ENCODE results near the gene ARL2.

Gene ARL2

DNA sequence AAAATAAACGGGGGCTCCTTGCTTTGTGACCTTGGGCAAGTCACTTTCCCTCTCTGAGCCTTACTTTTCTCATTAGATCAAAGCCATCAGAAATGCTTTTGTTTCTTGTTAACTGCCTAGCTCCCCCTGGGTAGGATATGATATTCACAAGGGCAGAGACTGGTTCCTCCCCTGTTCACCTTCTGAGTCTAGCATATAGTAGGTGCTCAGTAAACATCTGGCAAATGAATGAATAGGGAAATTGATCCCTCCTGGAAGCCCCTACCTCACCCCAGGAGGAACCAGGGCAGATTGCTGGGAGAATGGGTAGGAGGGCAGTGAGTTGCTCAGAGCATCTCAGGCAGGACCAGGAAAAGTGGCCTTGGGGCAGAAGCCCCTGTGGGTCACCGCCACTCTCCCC lies 20.5 kb downstream of the ARL2 start:
- Histone ChIP-seq H3K9me3 (ENCODE audit: severe bottlenecking) (no peaks in the 10 kb centered on the region), H3K36me3 (peaks cover 40% of the 10 kb centered on the region), H3K27ac (no peak overlapping the region), H3K4me3 (ENCODE audit: low read depth, low read length) (no peak overlapping the region), H3K27me3 (ENCODE audit: insufficient read depth, low read depth, severe bottlenecking) (no peaks in the 10 kb centered on the region)
- no peak for DNase-seq
- TF ChIP-seq, protein P1, sequence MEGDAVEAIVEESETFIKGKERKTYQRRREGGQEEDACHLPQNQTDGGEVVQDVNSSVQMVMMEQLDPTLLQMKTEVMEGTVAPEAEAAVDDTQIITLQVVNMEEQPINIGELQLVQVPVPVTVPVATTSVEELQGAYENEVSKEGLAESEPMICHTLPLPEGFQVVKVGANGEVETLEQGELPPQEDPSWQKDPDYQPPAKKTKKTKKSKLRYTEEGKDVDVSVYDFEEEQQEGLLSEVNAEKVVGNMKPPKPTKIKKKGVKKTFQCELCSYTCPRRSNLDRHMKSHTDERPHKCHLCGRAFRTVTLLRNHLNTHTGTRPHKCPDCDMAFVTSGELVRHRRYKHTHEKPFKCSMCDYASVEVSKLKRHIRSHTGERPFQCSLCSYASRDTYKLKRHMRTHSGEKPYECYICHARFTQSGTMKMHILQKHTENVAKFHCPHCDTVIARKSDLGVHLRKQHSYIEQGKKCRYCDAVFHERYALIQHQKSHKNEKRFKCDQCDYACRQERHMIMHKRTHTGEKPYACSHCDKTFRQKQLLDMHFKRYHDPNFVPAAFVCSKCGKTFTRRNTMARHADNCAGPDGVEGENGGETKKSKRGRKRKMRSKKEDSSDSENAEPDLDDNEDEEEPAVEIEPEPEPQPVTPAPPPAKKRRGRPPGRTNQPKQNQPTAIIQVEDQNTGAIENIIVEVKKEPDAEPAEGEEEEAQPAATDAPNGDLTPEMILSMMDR (IDR thresholded peaks at IDR 0.05; ENCODE audit: low read depth, low read length), result no peak

DNA sequence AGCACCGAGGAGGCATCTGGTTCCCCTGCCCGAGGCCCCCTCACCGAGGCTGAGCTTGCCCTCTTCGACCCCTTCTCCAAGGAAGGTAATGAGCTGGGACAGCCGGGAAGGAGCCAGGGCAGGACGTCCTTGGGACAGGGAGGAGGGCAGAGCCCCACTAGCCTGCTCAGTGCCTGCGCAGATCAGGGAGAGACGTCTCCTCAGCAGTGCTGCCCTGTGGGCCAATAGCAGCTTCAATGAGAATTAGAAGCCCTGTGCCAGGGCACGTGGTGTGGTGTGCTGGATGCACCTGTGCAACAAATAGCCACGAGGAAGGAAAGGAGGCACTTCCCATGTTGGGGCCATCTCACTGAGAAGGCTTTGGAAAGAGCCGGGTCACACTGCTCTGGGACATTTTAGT lies 21.6 kb downstream of the ARL2 start:
- no peak for DNase-seq

DNA sequence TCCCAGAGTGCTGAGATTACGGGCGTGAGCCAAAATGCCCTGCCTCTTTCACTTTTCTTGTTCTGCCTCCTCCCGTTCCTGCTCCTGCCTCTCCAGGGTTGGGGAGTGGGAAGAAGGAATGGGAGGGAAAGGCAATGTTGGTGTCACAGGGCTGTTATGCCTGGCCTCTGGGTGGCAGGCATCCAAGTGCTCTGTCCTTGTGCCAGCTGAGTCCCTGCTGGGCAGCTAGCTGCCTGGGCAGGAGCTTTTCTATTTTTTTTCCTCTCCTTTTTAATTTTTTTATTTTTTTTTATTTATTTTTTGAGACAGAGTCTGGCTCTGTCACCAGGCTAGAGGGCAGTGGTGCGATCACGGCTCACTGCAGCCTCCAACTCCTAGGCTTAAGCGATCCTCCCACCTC lies 23.0 kb downstream of the ARL2 start:
- Histone ChIP-seq H3K4me3 (ENCODE audit: low read depth, low read length) (no peak overlapping the region), H3K36me3 (peaks cover 38% of the 10 kb centered on the region), H3K27ac (no peak overlapping the region), H3K9me3 (ENCODE audit: severe bottlenecking) (no peaks in the 10 kb centered on the region), H3K27me3 (ENCODE audit: insufficient read depth, low read depth, severe bottlenecking) (no peaks in the 10 kb centered on the region)
- no peak for DNase-seq
- TF ChIP-seq, protein P1 (IDR thresholded peaks at IDR 0.05; ENCODE audit: low read depth, low read length), result no peak

More for the DNA sequence above, 21.6 kb downstream of the ARL2 start:
- no peak overlapping the region for H3K4me3 ChIP-seq (ENCODE audit: low read depth, low read length)
- no peak overlapping the region for H3K27ac ChIP-seq
- H3K36me3 ChIP-seq, result peaks cover 45% of the 10 kb centered on the region
- no peaks in the 10 kb centered on the region for H3K9me3 ChIP-seq (ENCODE audit: severe bottlenecking)
- no peaks in the 10 kb centered on the region for H3K27me3 ChIP-seq (ENCODE audit: insufficient read depth, low read depth, severe bottlenecking)
- TF ChIP-seq, protein P1 (IDR thresholded peaks at IDR 0.05; ENCODE audit: low read depth, low read length), result no peak

DNA sequence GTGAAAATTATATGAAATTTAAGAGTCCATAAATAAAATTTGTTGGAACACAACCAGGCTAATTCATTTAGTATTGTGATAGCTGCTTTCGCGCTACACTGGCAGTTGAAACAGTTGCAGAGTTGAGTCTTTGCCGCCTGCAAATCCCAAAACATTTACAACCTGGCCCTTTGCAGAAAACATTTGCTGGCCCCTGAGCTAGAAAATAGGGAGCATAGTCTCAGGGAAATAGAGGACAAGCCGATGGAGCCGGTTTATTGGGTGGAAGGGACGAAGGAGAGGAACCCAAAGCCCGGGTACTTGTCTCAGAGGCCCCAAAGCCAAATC lies 26.5 kb downstream of the ARL2 start:
- TF ChIP-seq, protein P1 (IDR thresholded peaks at IDR 0.05; ENCODE audit: low read depth, low read length), result no peak
- peaks cover 48% of the 10 kb centered on the region for H3K36me3 ChIP-seq
- no peaks in the 10 kb centered on the region for H3K9me3 ChIP-seq (ENCODE audit: severe bottlenecking)
- no peak for DNase-seq
- H3K4me3 ChIP-seq (ENCODE audit: low read depth, low read length), result peak overlapping the region; percentile 77
- H3K27ac ChIP-seq, result peak overlapping the region; percentile 92
- no peaks in the 10 kb centered on the region for H3K27me3 ChIP-seq (ENCODE audit: insufficient read depth, low read depth, severe bottlenecking)

DNA sequence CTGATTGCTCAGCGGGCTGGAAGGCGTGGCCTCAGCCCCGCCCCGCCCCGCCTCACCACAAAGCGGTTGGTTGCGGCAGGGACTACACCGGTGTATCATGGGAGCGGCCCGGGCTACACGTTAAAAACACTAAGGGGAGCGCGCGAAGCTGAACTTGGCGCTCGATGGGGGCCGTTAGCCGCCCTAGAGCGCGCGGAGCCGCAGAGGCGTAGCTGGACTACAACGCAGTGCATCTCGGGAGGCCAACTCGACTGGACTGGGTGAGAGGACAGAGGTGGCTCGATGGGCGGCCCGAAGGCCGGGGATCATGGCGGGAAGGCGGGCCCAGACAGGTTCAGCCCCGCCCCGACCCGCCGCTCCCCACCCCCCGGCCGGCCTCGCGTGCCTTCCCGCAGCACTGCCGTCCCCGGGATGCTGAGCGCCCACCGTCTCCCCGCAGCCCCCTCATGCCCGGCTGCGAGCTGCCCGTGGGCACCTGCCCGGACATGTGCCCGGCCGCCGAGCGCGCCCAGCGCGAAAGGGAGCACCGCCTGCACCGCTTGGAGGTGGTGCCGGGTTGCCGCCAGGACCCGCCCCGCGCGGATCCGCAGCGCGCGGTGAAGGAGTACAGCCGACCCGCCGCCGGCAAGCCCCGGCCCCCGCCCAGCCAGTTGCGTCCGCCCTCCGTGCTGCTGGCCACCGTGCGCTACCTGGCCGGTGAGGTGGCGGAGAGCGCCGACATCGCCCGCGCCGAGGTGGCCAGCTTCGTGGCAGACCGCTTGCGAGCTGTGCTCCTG lies 27.1 kb downstream of the ARL2 start, which contains the start of gene SAC3D1:
Gene SAC3D1 (plus strand): TSS at position 364 of the 776 bp plus-strand sequence. CDS start 83 bp downstream, at position 447.
- Histone ChIP-seq H3K36me3 (peaks cover 49% of the 10 kb centered on the region), H3K27ac (peak within 1 kb of the TSS; percentile 92), H3K4me3 (ENCODE audit: low read depth, low read length) (peak within 1 kb of the TSS; percentile 77), H3K9me3 (ENCODE audit: severe bottlenecking) (no peaks in the 10 kb centered on the region), H3K27me3 (ENCODE audit: insufficient read depth, low read depth, severe bottlenecking) (no peaks in the 10 kb centered on the region)
- TF ChIP-seq, protein P1 (IDR thresholded peaks at IDR 0.05; ENCODE audit: low read depth, low read length), result no peak
- DNase-seq, result peak; percentile 98

DNA sequence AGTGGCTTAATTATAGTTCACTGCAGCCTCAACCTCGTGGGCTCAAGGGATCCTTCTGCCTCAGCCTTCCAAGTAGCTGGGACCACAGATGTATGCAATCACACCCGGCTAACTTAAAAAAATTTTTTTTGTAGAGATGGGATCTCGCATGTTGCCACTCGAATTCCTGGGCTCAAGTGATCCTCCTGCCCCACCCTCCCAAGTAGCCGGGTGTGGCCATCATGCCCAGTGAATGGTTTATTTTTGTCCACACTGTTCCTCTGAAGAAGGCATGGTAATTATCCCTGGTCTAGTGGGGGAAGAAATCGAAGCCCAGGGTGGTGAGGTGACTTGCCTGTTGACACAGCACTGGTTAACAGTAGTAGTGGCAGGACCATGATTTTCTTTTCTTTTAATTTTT lies 28.9 kb downstream of the ARL2 start:
- no peak for DNase-seq
- no peak overlapping the region for H3K4me3 ChIP-seq (ENCODE audit: low read depth, low read length)

More for the DNA sequence above, 28.9 kb downstream of the ARL2 start:
- H3K27me3 ChIP-seq (ENCODE audit: insufficient read depth, low read depth, severe bottlenecking), result no peaks in the 10 kb centered on the region
- H3K27ac ChIP-seq, result no peak overlapping the region
- TF ChIP-seq, protein P1 (IDR thresholded peaks at IDR 0.05; ENCODE audit: low read depth, low read length), result no peak
- peaks cover 51% of the 10 kb centered on the region for H3K36me3 ChIP-seq
- no peaks in the 10 kb centered on the region for H3K9me3 ChIP-seq (ENCODE audit: severe bottlenecking)

All from WERI-Rb-1 (cell line).